ENCODE measurements around the gene GATC.

DNA sequence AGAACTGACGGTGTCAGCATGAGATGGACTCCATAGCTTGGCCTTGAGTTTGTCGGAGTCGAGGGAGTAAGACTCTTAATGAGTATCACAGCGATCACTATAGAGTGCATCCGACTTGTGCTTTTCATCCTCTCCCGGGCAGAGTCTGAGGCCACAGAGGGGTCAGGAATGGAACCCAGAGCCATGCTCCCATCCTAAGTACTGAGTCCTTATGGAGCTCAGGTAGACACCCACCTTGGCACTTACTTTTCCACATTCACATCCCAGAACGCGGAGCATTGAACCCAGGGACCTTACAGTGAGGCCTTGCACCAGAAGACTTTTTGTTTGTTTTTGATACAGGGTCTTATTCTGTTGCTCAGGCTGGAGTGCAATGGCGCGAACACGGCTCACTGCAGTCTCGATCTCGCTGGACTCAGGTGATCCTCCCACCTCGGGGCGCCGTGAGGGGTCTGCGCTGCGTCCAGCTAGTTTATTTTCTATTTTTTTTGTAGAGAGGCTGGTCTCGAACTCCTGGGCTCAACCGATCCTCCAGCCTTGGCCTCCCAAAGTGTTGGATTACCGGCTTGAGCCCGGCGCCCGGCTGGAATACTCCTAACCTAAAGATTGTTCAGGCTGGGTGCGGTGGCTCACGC is 24.0 kb downstream of the GATC start:
- TF ChIP-seq POLR2AphosphoS5 (IDR thresholded peaks at IDR 0.05; ENCODE audit: low read depth, low read length) (no peak), POLR2A (IDR thresholded peaks at IDR 0.05; ENCODE audit: low read depth, low read length) (no peak), TAF1 (IDR thresholded peaks at IDR 0.05; ENCODE audit: low read depth, low read length) (no peak), PAX5 (IDR thresholded peaks at IDR 0.05; ENCODE audit: insufficient read depth, low read length, severe bottlenecking) (no peak), SPI1 (IDR thresholded peaks at IDR 0.05; ENCODE audit: low read depth, low read length) (no peak)

Measured in GM12891 (cell line).